Liver (tissue), 3 donors: ENCODE results near the gene LARGE2.

Experiments used
- GABPA ChIP-seq, 2 donors: IDR thresholded peaks in 1 of 2; conservative IDR thresholded peaks in 1 of 2; 2 replicates each; pipeline ENCODE4 v1.6.1; 2016; ENCODE audit warnings: antibody characterized with exemption in 2 of 2, mild to moderate bottlenecking in 1 of 2, moderate library complexity in 1 of 2
- JUND ChIP-seq, 2 donors: IDR thresholded peaks; 2 replicates each; pipeline ENCODE4 v1.6.1; 2016; ENCODE audit warnings: antibody characterized with exemption in 2 of 2
- NR2F2 ChIP-seq: IDR thresholded peaks from 2 replicates; pipeline ENCODE4 v1.6.1; 2016; ENCODE audit warnings: antibody characterized with exemption
- RAD21 ChIP-seq, 2 donors: IDR thresholded peaks; 2 replicates each; pipeline ENCODE4 v1.6.1; 2016; ENCODE audit warnings: antibody characterized with exemption in 2 of 2, mild to moderate bottlenecking in 2 of 2
- RXRA ChIP-seq, 2 donors: IDR thresholded peaks; 2 replicates each; pipeline ENCODE4 v1.6.1; 2017 to 2018; ENCODE audit warnings: antibody characterized with exemption in 2 of 2, mild to moderate bottlenecking in 1 of 2
- SP1 ChIP-seq: IDR thresholded peaks from 2 replicates; pipeline ENCODE4 v1.6.1; 2018; ENCODE audit warnings: antibody characterized with exemption, mild to moderate bottlenecking
- YY1 ChIP-seq: IDR thresholded peaks from 2 replicates; pipeline ENCODE4 v1.6.1; 2016; ENCODE audit warnings: antibody characterized with exemption, mild to moderate bottlenecking
- TF ChIP-seq, protein P1 (sequence below): fragments of 150-350 bp; IDR thresholded peaks from 2 replicates; pipeline ENCODE4 v1.5.1; 2017; ENCODE audit warnings: improper control_type of control experiment, low read depth, low read length; ENCODE audit not compliant: missing input control
- TF ChIP-seq, protein P2 (sequence below): IDR thresholded peaks from 2 replicates; pipeline ENCODE4 v1.6.1; 2016; ENCODE audit warnings: antibody characterized with exemption
- donor health status: healthy.
- donor health status: healthy.

DNA sequence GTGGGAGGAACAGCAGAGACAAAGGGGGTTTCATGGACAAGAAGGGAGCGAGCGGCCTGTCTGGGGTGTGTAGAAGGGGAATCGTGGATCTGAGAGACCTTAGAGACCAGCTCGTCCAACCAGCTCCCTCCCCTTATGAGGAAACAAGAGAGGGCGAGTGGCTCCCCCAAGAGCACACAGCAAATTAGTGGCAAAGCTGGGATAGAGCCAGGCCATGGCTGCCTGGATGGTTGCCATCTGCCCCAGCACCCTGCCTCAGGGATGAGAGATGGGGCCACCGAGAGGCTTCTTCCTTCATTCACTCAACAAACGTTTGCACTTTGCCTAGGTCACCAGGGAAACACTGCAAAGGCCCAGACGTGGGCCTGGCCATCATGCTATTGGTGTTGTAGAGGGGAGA is 32.9 kb upstream of the LARGE2 start:
- TF ChIP-seq, protein P1, sequence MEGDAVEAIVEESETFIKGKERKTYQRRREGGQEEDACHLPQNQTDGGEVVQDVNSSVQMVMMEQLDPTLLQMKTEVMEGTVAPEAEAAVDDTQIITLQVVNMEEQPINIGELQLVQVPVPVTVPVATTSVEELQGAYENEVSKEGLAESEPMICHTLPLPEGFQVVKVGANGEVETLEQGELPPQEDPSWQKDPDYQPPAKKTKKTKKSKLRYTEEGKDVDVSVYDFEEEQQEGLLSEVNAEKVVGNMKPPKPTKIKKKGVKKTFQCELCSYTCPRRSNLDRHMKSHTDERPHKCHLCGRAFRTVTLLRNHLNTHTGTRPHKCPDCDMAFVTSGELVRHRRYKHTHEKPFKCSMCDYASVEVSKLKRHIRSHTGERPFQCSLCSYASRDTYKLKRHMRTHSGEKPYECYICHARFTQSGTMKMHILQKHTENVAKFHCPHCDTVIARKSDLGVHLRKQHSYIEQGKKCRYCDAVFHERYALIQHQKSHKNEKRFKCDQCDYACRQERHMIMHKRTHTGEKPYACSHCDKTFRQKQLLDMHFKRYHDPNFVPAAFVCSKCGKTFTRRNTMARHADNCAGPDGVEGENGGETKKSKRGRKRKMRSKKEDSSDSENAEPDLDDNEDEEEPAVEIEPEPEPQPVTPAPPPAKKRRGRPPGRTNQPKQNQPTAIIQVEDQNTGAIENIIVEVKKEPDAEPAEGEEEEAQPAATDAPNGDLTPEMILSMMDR, result no peak
- no peak for TF ChIP-seq GABPA (IDR thresholded peaks at IDR 0.05 in 1 of 2, conservative IDR thresholded peaks at IDR 0.05 in 1 of 2)
- no peak for TF ChIP-seq NR2F2
- no peak for TF ChIP-seq JUND (IDR thresholded peaks at IDR 0.05)
- TF ChIP-seq RXRA (IDR thresholded peaks at IDR 0.05), result no peak
- TF ChIP-seq, protein P2, sequence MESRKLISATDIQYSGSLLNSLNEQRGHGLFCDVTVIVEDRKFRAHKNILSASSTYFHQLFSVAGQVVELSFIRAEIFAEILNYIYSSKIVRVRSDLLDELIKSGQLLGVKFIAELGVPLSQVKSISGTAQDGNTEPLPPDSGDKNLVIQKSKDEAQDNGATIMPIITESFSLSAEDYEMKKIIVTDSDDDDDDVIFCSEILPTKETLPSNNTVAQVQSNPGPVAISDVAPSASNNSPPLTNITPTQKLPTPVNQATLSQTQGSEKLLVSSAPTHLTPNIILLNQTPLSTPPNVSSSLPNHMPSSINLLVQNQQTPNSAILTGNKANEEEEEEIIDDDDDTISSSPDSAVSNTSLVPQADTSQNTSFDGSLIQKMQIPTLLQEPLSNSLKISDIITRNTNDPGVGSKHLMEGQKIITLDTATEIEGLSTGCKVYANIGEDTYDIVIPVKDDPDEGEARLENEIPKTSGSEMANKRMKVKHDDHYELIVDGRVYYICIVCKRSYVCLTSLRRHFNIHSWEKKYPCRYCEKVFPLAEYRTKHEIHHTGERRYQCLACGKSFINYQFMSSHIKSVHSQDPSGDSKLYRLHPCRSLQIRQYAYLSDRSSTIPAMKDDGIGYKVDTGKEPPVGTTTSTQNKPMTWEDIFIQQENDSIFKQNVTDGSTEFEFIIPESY, result no peak
- TF ChIP-seq RAD21 (IDR thresholded peaks at IDR 0.05), result no peak
- TF ChIP-seq YY1, result no peak
- TF ChIP-seq SP1, result no peak
